T-cell (primary cell): ENCODE results near the gene COBLL1. TPM values are rescaled to one million over a fixed set of nuclear protein-coding genes. Genes with fewer than 3 reads are reported as not detected.

Experiments used
- ATAC-seq, 4 experiments: fragments of 200-7000 bp in 3 of 4; fragments of 150-1000 bp in 1 of 4; cut with Tn5 transposase; replicated peaks in 1 of 4; 1 replicate in 3 of 4; 2 replicates in 1 of 4; pipeline ENCODE4 v1.10.0; 2021; ENCODE audit warnings: moderate library complexity in 3 of 4, mild to moderate bottlenecking in 2 of 4, moderate number of reproducible peaks in 1 of 4
- CTCF ChIA-PET, 2 donors: fragments of 300-600 bp; sonication (Branson Sonifier 250); formaldehyde crosslinking; loops; one replicate each; lab custom pipeline; 2022; ENCODE audit warnings: antibody characterized with exemption in 2 of 2; lab: Charles Lee
- POLR2A ChIA-PET, 2 donors: fragments of 300-600 bp; sonication (Branson Sonifier 250); formaldehyde crosslinking; loops; one replicate each; lab custom pipeline; 2022; ENCODE audit warnings: antibody characterized with exemption in 2 of 2; lab: Charles Lee
- DNase-seq, 35 experiments: peaks; one replicate each; pipeline versions ENCODE4 v3.0.0 to v3.0.0-alpha.2; 2013 to 2023
- H3K27ac ChIP-seq: one replicate; pipeline ENCODE4 v1.5.1; 2013; ENCODE audit warnings: low read length
- H3K27me3 ChIP-seq, 2 experiments: replicated peaks in 1 of 2; 1 replicate in 1 of 2; 2 replicates in 1 of 2; pipeline versions ENCODE4 v1.6.1 to v1.7.0; 2013; ENCODE audit warnings: low read length in 1 of 2, mixed read lengths in 1 of 2; ENCODE audit not compliant: control insufficient read depth in 2 of 2, insufficient read depth in 2 of 2; ENCODE audit errors: extremely low read depth in 1 of 2
- H3K36me3 ChIP-seq, 2 donors: 1 replicate in 1 of 2; 2 replicates in 1 of 2; pipeline versions ENCODE4 v1.6.1 to v1.7.0; 2013; ENCODE audit warnings: low read length in 1 of 2; ENCODE audit not compliant: control insufficient read depth in 2 of 2, insufficient read depth in 1 of 2; ENCODE audit errors: extremely low read depth in 1 of 2
- H3K4me1 ChIP-seq, 2 experiments: 1 replicate in 1 of 2; 2 replicates in 1 of 2; pipeline versions ENCODE4 v1.6.1 to v1.7.0; 2013; ENCODE audit warnings: low read length in 2 of 2, mixed read lengths in 1 of 2; ENCODE audit not compliant: insufficient read depth in 2 of 2, control insufficient read depth in 1 of 2; ENCODE audit errors: extremely low read depth in 1 of 2
- H3K4me3 ChIP-seq, 2 donors: 1 replicate in 1 of 2; 2 replicates in 1 of 2; pipeline versions ENCODE4 v1.5.1 to v1.7.0; 2013; ENCODE audit warnings: mild to moderate bottlenecking in 2 of 2, low read length in 1 of 2, moderate library complexity in 1 of 2; ENCODE audit not compliant: control insufficient read depth in 1 of 2; ENCODE audit errors: extremely low read depth in 1 of 2
- H3K9me3 ChIP-seq: 2 replicates; pipeline ENCODE4 v1.7.0; 2013
- H3K27ac Mint-ChIP-seq, 2 donors: one replicate each; pipeline ENCODE4 v1.8.0; 2020 to 2021; ENCODE audit warnings: mild to moderate bottlenecking in 2 of 2, mixed read lengths in 2 of 2
- H3K27me3 Mint-ChIP-seq, 2 donors: one replicate each; pipeline ENCODE4 v1.8.0; 2021 to 2022; ENCODE audit warnings: mixed read lengths in 2 of 2
- H3K36me3 Mint-ChIP-seq: one replicate; pipeline ENCODE4 v1.8.0; 2021; ENCODE audit warnings: mixed read lengths
- H3K4me1 Mint-ChIP-seq, 3 donors: one replicate each; pipeline ENCODE4 v1.8.0; 2020 to 2022; ENCODE audit warnings: mixed read lengths in 3 of 3, mild to moderate bottlenecking in 1 of 3
- H3K4me3 Mint-ChIP-seq, 3 donors: one replicate each; pipeline ENCODE4 v1.8.0; 2020 to 2022; ENCODE audit warnings: mild to moderate bottlenecking in 3 of 3, mixed read lengths in 3 of 3, moderate library complexity in 3 of 3
- H3K9me3 Mint-ChIP-seq, 3 donors: one replicate each; pipeline ENCODE4 v1.8.0; 2020 to 2022; ENCODE audit warnings: mixed read lengths in 3 of 3
- WGBS: methylation state at CpG from one replicate; pipeline ENCODE4 v1.1.5; 2013; ENCODE audit warnings: missing lambda C conversion rate; ENCODE audit not compliant: insufficient coverage; 5-methylcytosine and 5-hydroxymethylcytosine counted together
- total RNA-seq, 35 experiments: library from RNA in 6 of 35; stranded (reverse) in 6 of 35; fragments of 120-200 nt in 1 of 35; gene quantifications; one replicate each; pipeline versions ENCODE4 v1.2.1 to v1.2.4 and lab custom pipeline; 2013 to 2026

COBLL1 gene
- total RNA-seq, 5 donors from 2014 or later (not counting 1 experiment from before 2014, with no cell fraction given), result 0.68 to 5.1 (median 1.9) TPM

- Histone ChIP-seq H3K9me3 (no peaks in the 10 kb centered on the region), H3K27ac (no peak overlapping the region), H3K36me3 (no peaks in the 10 kb centered on the region), H3K4me3 (no peak overlapping the region), H3K27me3 (no peaks in the 10 kb centered on the region), H3K4me1 (no peaks in the 10 kb centered on the region)
- Mint-ChIP-seq H3K4me3 (no peak overlapping the region), H3K27ac (no peak overlapping the region), H3K9me3 (no peaks in the 10 kb centered on the region), H3K4me1 (no peaks in the 10 kb centered on the region), H3K27me3 (no peaks in the 10 kb centered on the region), H3K36me3 (no peaks in the 10 kb centered on the region)
- WGBS, result 80% methylated on average over 1 of the region's 1 CpG
- no peak for ATAC-seq
- DNase-seq, result no peak
- POLR2A ChIA-PET, result no interaction called here
- CTCF ChIA-PET, result no interaction called here
Measured at GRCh38 chr2:164777847-164778461, 63.7 kb downstream of the COBLL1 start.

GRCh38 chr2:164773635-164774034, 68.0 kb downstream of the COBLL1 start:
- POLR2A ChIA-PET, result interaction anchor here in 1 of 2 donors (0.5 kb wide), 1 partner anchor 8 kb away, joined by 3 read pairs; no protein-coding TSS in a partner anchor

GRCh38 chr2:164773091-164773490, 68.5 kb downstream of the COBLL1 start:
- ATAC-seq (no peak), DNase-seq (no peak)
- H3K4me1 Mint-ChIP-seq, result no peaks in the 10 kb centered on the region
- H3K4me3 ChIP-seq, result no peak overlapping the region
- H3K36me3 ChIP-seq, result no peaks in the 10 kb centered on the region
- 100% methylated on average over 1 of the region's 3 CpGs for WGBS
- H3K9me3 ChIP-seq, result no peaks in the 10 kb centered on the region
- H3K36me3 Mint-ChIP-seq, result no peaks in the 10 kb centered on the region
- H3K4me3 Mint-ChIP-seq, result no peak overlapping the region
- ChIA-PET CTCF (no interaction called here), POLR2A (no interaction called here)
- H3K27me3 Mint-ChIP-seq, result no peaks in the 10 kb centered on the region
- no peaks in the 10 kb centered on the region for H3K9me3 Mint-ChIP-seq
- H3K27ac ChIP-seq, result no peak overlapping the region
- H3K27me3 ChIP-seq, result no peaks in the 10 kb centered on the region
- H3K27ac Mint-ChIP-seq, result no peak overlapping the region
- H3K4me1 ChIP-seq, result no peaks in the 10 kb centered on the region

More at GRCh38 chr2:164773635-164774034, 68.0 kb downstream of the COBLL1 start:
- no peaks in the 10 kb centered on the region for H3K9me3 ChIP-seq
- no peak overlapping the region for H3K4me3 ChIP-seq
- H3K36me3 ChIP-seq, result no peaks in the 10 kb centered on the region
- no peak overlapping the region for H3K27ac ChIP-seq
- no peaks in the 10 kb centered on the region for H3K4me1 Mint-ChIP-seq
- H3K36me3 Mint-ChIP-seq, result no peaks in the 10 kb centered on the region
- H3K27me3 ChIP-seq, result no peaks in the 10 kb centered on the region
- H3K27me3 Mint-ChIP-seq, result no peaks in the 10 kb centered on the region
- no peaks in the 10 kb centered on the region for H3K4me1 ChIP-seq
- CTCF ChIA-PET, result no interaction called here
- 100% methylated on average over 1 of the region's 3 CpGs for WGBS
- no peak overlapping the region for H3K4me3 Mint-ChIP-seq
- H3K9me3 Mint-ChIP-seq, result no peaks in the 10 kb centered on the region
- ATAC-seq, result no peak
- no peak overlapping the region for H3K27ac Mint-ChIP-seq
- DNase-seq, result no peak

DNA sequence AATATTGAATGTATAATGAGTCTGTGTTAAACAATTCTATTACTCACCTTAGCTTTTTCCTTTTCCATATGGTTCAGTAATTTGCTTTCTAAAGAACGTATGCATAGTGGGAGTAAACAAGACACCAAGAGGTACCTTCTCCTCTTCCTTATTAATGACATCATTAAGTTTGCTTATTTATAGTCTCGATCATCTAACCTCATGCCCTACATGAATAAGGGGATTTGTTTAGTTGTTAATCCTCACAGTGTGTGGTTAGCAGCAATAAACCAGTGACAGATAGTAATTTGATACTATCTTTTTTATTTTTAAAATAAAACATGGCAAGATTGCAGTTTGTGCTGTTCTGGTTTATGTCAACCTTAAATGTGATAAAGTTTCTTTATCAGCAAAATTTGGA, 69.7 kb downstream of the COBLL1 start:
- no CpG with 5 or more reads among the region's 2 CpGs for WGBS
- no peak overlapping the region for H3K27ac ChIP-seq
- no peaks in the 10 kb centered on the region for H3K9me3 ChIP-seq
- no peaks in the 10 kb centered on the region for H3K36me3 Mint-ChIP-seq
- no peaks in the 10 kb centered on the region for H3K36me3 ChIP-seq
- POLR2A ChIA-PET, result no interaction called here
- H3K4me3 Mint-ChIP-seq, result no peak overlapping the region
- ATAC-seq, result no peak
- H3K9me3 Mint-ChIP-seq, result no peaks in the 10 kb centered on the region
- DNase-seq, result no peak
- no peak overlapping the region for H3K4me3 ChIP-seq
- no peak overlapping the region for H3K27ac Mint-ChIP-seq
- no peaks in the 10 kb centered on the region for H3K27me3 ChIP-seq
- H3K27me3 Mint-ChIP-seq, result no peaks in the 10 kb centered on the region
- no peaks in the 10 kb centered on the region for H3K4me1 Mint-ChIP-seq
- CTCF ChIA-PET, result no interaction called here
- H3K4me1 ChIP-seq, result no peaks in the 10 kb centered on the region

DNA sequence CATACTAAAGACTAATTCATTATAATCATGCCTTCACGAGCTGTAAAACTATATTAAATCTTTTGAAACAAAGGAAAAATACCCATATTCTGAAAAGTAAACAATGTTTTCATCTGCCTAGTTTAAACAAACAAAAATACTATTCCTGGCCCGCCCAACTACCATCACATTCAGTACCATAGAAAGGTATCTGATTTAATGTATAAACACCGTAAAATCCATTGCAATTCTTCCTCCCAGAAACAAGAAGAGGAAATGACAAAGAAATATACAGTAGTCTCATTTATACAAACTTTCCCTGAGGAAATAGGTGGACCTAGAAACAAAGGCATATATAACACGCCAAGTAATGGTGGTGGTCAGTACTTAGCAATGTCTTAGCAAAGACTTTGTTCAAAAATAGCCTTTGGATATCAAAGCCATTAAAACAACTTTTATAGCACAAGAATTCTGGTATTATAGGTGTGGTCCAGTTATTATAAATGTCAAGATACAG, 71.2 kb downstream of the COBLL1 start:
- ChIA-PET CTCF (no interaction called here), POLR2A (no interaction called here)
- ATAC-seq (no peak), DNase-seq (no peak)
- no peaks in the 10 kb centered on the region for H3K9me3 ChIP-seq
- Mint-ChIP-seq H3K4me3 (no peak overlapping the region), H3K27me3 (no peaks in the 10 kb centered on the region), H3K36me3 (no peaks in the 10 kb centered on the region), H3K27ac (no peak overlapping the region), H3K4me1 (no peaks in the 10 kb centered on the region), H3K9me3 (no peaks in the 10 kb centered on the region)
- no CpG with 5 or more reads among the region's 4 CpGs for WGBS
- H3K27me3 ChIP-seq, result no peaks in the 10 kb centered on the region
- H3K4me3 ChIP-seq, result no peak overlapping the region
- H3K27ac ChIP-seq, result no peak overlapping the region
- H3K36me3 ChIP-seq, result no peaks in the 10 kb centered on the region
- no peaks in the 10 kb centered on the region for H3K4me1 ChIP-seq

- POLR2A ChIA-PET, result no interaction called here
- H3K27me3 ChIP-seq, result no peaks in the 10 kb centered on the region
- Mint-ChIP-seq H3K4me3 (no peak overlapping the region), H3K36me3 (no peaks in the 10 kb centered on the region), H3K27ac (no peak overlapping the region), H3K4me1 (no peaks in the 10 kb centered on the region), H3K27me3 (no peaks in the 10 kb centered on the region), H3K9me3 (no peaks in the 10 kb centered on the region)
- 100% methylated on average over 1 of the region's 3 CpGs for WGBS
- H3K4me3 ChIP-seq, result no peak overlapping the region
- H3K4me1 ChIP-seq, result no peaks in the 10 kb centered on the region
- H3K9me3 ChIP-seq, result no peaks in the 10 kb centered on the region
- DNase-seq (no peak), ATAC-seq (no peak)
- H3K27ac ChIP-seq, result no peak overlapping the region
- CTCF ChIA-PET, result no interaction called here
- H3K36me3 ChIP-seq, result no peaks in the 10 kb centered on the region
Measured at GRCh38 chr2:164766954-164767320, 74.7 kb downstream of the COBLL1 start.
